Measurements from ENCODE around the gene EGR4.

EGR4 gene

DNA sequence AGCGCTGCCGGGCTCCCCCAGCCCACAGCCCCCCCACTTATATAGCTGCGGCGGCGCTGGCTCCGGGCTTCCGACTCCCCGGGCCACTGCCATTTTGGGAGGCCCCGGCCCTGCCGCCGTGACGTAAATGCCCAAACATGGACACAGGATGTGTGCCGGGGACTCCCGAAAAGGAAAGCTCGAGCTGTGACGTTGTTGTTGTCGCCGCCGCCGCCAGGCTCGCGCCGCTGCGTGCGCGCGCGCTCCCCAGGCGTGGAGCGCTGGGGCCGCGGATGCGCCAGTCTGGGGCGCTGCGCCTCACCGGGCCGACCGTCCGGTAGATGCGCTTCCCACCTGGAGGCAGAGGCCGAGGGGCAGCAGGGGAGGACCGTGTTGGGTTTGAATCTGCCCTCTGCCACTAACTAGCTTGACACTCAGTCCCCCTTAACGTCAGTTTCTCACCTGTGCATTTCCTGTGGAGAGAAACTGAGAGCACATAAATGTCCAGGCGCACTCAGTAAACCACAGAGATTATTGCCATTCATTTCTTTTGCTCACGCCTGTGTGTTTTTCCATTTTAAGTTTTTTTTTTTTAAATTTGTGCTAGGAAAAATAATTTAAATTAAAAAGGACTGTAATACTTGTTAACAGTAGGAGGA is at the start of gene EGR4:
Gene EGR4, minus strand, starts transcription at position 15 of the 638 bp plus-strand sequence. CDS start 231 bp downstream, outside the sequence.
- peak; percentile 78 to 86 for DNase-seq (ENCODE audit: low read depth in 2 of 2)

DNA sequence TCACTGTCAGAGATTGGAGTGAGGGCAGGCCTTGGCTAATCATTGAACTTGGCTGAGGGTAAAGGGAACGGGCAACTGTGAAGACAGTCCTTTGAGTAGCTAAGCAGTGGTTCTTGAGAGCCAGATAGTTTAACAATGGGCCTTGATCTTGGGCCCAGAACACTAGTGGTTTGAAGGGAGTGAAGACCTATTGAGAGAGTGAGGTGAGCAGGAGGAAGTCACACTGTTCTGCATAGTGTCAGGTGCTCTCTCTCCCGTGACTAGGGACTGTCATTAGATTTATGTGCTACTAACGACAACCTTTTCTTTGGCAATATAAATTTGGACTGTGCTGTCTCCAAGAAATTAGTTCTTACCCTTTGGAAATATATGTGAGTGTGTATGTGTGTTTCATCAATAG is 47.7 kb upstream of the EGR4 start:
- DNase-seq (ENCODE audit: low read depth in 2 of 2), result no peak

DNA sequence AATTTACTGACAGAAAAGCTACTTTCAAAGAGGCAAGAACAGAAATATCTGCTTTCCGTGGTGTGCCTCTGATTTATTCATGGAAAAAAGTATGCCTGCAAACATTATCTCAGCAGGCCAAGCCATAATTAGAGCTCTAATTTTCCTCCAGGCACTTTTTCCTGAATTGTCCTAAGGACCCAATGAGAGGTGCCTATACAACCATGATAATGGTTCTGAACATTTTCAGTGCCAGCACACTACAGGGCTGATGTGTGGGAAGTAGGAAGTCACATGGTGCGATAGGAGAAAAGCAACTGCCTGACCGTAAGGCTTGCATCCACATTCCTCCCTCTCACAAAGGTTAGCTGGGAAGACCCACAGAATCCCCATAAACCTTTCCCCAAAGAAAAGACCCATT is 45.9 kb upstream of the EGR4 start:
- DNase-seq (ENCODE audit: low read depth in 2 of 2), result no peak

DNA sequence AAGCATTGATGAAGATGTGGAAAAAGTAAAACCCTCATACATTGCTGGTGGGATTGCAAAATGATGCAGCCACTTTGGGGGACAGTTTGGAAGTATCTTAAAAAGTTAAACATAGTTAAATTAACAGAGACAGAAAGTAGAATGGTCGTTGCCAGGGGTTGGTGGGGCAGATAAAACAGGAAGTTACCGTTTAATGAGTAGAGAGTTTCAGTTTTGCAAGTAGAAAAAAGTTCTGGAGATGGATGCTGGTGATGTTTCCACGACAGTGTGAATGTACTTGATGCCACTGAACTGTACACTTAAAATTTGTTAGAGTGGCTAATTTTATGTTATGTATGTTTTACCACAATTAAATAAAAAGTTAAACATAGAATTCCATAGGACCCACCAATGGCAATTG is 44.5 kb upstream of the EGR4 start:
- no peak for DNase-seq (ENCODE audit: low read depth in 2 of 2)

DNA sequence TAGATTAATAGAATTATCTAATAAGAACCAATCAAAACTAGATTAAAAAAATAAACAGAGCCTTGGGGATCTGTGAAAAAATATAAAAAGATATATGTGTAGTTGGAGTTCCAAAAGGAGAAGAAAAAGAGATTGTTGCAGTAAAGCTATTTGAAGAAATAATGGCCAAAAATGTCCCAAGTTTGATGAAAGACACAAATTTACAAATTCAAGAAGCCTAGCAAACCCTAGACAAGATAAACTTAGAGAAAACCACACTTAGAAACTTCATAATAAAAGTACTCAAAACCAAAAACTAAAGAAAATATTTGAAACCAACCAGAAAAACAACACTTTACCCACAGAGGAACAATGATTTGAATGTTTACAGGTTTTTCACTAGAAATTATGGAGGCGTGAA is 41.3 kb upstream of the EGR4 start:
- no peak for DNase-seq (ENCODE audit: low read depth in 2 of 2)

DNA sequence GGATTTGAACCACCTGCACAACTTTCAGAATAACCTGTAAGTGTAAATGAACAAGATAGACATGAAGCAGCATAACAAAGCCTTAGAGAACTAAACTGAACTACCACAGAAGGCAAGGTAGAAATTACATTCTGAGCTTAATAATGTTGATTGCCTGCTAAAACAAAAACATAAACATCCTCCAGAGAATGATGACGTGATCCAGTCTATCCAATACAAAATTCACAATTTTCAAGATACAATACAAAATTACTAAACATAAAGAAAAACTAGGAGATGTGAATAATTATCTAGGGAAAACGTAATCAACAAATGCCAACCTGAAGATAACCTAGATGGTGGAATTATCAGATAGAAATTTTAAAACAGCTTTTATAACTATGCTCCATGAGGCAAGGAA is 40.7 kb upstream of the EGR4 start:
- no peak for DNase-seq (ENCODE audit: low read depth in 2 of 2)

DNA sequence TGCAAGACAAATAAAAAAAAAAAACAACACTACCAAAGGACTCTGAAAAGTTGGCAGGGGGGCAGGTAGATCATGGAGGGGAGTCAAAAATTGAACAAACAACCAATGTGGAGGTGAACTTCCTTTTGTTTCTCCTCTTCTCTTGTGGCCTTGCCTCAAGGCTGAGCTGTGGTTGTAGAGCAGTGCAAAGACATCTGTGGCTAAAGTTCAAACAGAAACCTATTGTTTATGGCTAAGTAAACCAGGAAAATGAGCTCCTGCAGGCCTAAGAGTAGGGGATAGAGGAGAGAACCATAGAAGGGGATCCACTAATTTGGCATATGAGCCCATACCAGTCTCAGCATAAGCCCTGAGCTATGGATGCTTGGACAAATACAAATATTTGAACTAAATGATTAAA is 40.2 kb upstream of the EGR4 start:
- no peak for DNase-seq (ENCODE audit: low read depth in 2 of 2)

DNA sequence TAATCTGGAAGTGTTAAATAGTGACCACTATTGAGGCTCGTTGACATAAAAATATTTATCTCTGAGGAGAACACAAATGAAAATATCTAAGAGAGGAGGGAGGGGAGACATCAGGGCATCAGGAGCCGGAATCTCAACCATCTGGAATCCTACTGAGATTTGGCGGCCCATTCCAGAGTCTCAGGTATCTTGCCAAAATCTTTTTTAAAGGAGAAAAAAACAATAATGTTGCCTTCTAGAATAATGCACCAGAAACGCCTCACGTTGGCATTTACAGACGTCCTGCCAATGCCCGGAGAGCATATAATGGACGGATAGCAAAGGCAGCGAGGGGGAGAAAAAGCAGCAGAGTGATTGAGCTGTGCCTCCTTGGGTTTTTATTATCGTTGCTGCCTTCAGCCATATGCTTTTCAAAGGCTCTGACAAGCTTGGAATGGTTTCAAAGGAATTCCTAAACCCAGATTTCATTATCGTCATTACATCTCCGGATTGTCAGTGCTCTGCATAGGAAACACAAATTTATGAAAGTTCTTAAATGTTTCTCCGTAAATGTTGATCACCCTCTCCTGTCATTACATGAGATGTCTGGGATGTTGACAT is 30.9 kb upstream of the EGR4 start:
- DNase-seq (ENCODE audit: low read depth in 2 of 2), result no peak

DNA sequence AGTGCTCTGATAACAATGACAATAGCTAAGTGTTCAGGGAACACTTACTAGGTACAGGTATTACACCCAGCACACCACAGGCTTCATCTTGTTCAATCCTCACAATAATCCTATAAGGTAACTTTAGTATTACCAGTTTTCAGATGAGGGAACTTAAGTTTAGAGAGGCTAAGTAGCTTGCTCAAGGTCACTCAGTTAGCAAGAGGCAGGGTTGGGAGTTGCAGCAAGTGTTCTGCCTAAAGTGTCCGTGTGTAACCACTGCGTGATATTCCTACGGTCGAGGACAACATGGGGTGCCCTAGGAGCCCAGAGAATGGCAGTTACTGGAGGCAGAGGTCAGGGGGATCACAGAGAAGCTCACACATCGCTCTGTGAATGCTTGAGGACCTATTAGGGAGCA is 30.2 kb upstream of the EGR4 start:
- no peak for DNase-seq (ENCODE audit: low read depth in 2 of 2)

DNA sequence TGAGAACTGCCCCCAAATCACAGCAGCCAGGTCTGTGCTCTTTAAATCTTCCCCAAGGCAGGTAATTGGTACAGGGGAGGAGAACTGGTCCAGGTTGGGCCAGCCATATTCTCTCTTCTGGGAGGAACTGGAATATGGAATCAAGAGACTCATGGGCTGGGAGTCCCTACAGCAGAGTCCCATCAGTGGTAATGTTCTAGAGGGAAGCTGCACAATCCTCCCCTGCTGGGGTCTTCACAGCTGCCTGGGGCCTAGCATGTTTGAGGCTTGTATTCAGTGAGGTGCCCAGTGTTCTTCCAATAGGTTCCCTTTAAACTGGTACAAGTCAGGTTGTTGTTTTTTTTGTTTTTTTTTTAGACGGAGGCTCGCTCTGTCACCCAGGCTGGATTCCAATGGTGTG is 21.1 kb upstream of the EGR4 start:
- DNase-seq (ENCODE audit: low read depth in 2 of 2), result no peak

DNA sequence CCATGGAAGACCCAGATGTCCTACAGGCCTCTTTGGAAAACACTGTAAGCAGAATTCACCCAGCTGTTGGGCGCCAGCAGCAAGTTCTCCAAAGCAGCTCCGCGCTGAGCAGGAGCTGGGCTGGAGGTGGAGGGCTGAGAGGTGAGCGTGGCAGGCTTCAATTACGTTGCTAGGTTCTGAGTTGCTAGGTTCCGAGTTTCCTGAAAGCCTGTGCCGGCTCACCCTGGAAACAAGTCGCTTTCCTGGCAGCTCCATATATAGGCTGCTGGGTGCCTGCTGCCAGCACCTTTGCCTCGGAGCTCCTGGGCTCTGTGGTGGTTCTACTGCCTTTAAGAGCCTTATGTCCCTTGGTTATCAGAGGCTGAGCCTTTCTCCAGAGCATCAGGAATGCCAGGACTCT is 14.4 kb upstream of the EGR4 start:
- no peak for DNase-seq (ENCODE audit: low read depth in 2 of 2)

DNA sequence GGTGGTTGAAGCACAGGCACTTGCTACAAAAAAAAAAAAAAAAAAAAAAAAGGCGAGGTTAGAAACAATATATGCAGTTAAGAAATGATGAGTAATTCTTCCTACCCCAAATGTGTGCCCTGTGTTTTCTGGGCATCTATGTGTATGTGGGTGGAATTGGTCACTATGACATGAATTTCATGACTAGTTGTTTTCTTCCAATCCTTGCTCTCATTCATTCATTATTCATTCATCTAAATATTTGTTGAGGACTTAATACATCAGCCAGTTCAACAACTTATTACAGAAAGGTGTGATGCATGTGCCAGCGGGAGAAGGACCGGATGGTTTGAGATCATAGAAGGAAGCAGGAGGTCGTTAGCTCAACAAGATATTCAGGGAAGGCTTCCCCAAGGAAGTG is 8.3 kb upstream of the EGR4 start:
- no peak for DNase-seq (ENCODE audit: low read depth in 2 of 2)

DNA sequence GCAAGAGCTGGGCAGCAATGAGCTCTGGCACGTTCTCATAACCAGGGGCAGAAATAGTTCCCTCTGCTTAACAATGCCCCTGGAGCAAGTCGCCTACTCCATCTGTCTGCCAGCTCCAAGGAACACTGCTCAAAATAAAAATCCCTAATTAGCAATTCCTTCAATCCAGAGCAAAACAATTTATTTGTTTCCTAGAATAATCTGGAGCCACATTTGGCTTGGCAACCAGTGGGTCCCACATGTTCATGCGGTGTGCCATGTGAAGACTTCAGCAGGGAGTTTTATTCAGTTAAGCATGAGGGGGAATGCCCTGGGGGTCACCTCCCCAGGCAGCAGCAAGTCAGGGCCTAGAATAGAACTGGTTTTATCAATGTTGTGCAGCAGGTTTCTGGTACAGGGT is 7.6 kb upstream of the EGR4 start:
- no peak for DNase-seq (ENCODE audit: low read depth in 2 of 2)

DNA sequence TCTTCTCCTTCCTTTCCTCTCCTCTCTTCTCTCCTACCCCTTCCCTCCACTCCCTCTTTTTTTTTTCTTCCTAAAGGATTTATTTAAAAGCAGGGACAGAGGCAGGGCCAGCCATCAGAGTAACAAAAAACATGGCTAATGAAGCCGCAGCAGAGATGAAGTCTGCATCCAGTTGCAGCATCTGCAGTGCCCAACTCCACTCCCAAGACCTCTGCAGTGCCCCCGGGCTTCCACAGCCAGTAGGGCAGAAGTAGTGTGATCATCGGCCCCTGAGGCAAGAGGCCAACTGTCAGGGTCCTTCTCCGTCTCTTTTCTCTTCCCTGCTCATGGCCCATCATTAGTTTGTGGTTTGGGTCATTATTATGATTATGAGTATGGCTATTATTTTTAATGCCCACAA is 4.2 kb upstream of the EGR4 start:
- DNase-seq (ENCODE audit: low read depth in 2 of 2), result no peak

DNA sequence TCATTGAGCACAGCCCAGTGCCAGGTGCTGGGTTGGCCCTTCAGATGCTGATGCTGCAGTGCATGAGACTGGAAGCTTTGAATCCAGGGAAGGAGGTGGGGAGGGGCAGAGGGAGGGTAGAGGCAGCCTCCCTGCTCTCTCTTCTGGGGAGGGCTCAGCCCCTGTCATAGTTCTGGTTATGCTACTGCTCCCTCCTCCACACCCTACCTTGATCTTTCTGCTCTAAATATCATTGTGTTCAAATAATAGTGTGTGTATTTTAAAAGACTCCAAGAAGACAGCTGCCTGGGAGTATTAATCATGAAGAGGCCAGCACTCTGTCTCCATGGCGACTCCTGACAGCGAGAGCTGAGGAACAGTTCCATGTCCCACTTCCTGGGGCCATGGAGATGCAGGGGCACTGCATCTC is 3.8 kb upstream of the EGR4 start:
- DNase-seq (ENCODE audit: low read depth in 2 of 2), result no peak

DNA sequence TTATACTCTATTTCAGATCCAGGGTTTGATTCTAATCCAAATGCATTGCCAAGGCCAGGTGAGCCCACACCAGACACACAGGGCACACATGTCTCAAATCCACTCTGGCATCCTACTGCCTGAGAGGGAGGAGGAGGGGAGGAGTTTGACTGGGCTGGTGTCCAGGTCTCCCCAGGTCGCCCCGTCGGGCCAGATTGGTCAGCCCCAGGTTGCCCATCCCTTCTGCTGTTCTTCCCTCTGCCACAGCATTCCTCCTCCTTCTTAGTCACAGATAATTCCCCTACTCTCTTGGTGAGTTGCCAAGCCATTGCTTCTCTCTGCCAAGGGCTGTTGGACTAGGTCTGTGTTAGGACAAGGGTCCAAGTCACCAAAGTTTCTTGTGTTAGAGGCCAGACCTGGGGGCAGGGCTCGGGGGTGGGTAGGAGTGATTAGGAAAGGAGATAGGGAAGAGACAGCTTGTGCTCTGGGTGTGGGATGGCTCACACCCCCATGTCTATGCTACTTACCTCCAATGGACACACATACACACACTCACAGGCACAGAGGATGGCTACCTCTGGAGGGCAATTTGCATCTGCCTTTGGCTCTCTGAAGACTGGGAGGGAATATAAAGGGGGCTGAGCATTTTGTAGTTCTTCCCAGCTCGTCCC is 2.5 kb upstream of the EGR4 start:
- no peak for DNase-seq (ENCODE audit: low read depth in 2 of 2)

DNA sequence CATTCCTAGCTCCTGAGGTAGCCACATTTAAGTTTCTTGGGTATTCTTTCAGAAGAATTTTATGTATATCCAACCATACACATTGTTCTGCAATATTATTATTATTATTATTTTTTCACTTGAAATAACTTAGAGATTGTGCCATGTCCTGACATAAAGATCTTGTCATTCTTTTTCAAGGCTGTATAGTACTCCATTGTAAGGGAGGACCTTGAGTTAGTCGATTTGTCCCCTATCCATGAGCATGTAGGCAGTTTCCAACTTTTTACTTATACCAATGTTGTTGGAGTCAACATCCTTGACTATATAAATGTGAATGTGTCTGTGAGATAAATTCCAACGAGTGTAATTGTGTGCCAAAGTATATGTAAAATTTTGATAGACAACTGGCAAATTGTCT is 891 bp upstream of the EGR4 start:
- no peak for DNase-seq (ENCODE audit: low read depth in 2 of 2)

DNA sequence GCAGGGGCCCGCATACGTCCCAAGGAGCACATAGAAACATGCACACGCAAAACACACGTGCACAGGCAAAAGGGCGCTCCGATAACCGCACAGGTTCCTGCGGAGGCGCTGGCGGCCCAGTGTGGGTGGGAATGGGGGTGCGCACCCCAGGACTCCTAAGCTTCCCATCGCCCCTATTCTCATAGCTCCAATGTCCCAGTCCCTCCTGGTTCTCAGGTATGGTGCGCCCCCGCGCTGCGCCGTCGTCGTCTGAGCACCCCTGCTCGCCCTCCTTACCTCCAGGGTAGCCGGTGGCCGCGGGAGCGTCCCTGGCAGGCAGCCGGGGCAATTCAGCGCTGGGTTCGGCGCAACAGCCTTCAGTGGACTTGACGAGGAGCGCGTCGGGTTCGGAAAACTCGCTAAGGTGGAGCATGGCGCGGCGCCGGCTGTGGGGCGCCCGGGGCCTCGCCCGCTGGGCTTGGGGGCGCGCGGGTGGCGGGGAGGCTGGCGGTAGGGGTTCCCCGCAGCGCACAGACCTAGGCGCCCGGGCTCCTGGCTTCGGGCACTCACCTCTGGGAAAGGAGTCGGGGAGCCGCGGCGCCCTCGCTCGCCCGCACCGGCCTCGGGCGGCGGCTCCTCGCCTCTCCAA is 328 bp downstream of the EGR4 start:
- no peak for DNase-seq (ENCODE audit: low read depth in 2 of 2)

DNA sequence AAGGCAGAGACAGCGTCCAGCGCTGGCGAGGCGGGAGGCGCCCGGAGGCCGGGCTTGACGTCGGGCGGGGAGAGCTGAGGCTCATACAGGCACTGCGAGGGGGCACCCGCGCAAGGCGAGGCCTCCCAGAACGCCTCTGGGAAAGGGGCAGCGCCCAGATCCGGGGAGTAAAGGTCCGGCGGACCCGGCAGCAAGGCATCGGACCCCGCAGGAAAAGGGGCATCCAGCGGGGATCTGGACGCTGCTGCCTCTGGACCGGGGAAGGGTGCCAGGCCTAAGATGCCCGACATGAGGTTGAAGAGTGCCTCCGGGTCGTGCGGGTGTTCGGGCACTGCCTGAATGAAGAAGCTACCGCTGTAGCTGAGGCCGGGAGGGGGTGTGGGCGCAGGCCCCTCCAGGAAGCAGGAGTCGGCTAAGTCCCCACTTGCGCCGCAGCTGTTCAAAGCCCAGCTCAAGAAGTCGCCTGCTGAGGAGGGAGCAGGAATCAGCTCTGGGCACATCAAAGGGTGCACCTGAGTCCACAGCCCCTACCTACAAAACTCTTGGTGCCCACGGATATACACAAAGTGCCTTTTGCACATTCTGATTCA is 937 bp downstream of the EGR4 start:
- DNase-seq (ENCODE audit: low read depth in 2 of 2), result no peak

DNA sequence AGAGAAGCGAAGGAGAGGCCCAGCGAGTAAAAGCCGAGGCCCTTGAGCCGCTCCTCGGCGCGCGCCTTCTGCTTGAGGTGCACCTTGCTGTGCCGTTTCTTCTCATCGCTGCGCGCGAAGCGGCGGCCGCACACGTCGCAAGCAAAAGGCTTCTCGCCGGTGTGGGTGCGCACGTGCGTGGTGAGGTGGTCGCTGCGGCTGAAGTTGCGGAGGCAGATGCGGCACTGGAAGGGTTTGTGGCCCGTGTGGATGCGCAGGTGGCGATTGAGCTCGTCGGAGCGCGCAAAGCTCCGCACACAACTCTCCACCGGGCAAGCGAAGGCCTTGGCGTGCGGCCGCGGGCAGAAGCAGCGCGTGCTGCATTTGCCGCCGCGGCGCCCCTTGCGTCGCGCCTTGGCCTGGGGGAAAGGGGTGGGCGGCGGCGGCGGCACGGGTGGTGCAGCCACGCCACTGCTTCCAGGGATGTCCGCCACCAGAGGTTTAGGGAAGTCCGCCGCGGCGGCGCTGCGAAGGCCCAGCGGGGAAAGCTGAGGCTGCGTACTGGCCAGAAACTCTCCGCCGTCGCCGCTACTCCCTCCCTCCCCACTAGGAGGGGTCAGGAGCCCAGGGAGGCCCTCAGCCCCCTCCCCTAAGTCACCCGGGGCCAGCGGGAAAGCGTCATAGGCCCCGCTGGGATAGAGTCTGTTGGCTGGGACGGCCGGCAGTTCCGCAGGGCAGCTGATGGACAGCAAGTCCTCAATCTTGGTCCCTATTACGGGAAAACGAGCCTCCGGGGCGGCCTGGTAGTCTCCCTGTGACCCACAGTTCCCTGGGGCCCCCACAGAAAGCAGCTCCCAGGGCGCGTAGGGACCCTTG is 1.7 kb downstream of the EGR4 start:
- no peak for DNase-seq (ENCODE audit: low read depth in 2 of 2)

DNA sequence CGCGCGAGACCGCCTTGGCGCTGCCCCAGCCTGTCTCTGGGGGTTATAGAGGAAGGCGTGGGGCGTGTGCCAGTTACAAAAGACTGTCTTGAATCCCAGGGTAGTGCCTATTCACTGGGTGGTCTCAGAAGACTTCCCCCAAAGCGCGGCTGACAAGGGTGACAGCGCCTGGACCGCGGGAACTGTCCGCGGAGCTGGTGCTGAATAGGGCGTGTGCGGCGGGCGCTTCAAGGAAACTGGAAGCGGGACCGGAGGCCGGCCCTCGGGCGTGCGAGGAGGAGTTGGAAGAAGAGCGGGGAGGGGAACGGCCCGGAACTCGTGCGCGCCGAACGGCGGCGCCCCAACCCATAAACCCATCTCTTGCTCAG is 2.3 kb downstream of the EGR4 start:
- peak; percentile 48 to 49 for DNase-seq (ENCODE audit: low read depth in 2 of 2)

All from stimulated activated CD4-positive, alpha-beta T cell treated with anti-CD3 and anti-CD28 coated beads, Interleukin-4, amount 100 ng/mL, for 48 hours (primary cell).